GM19035 (cell line): Measurements from ENCODE around the gene FHOD3.
"Not testable (repeated sequence)": the region's sequence is repeated elsewhere in the genome, so short reads cannot be mapped to it uniquely, and the experiment has no call there.

Source experiments
- ATAC-seq: cut with Tn5 transposase; IDR thresholded peaks from one replicate; pipeline ENCODE4 v1.9.1; 2021; ENCODE audit not compliant: unreplicated experiment

FHOD3 gene

GRCh38 chr18:36809590-36810381, 512.3 kb downstream of the FHOD3 start:
- peak; percentile 96 for ATAC-seq

- ATAC-seq: no peak
Observed at GRCh38 chr18:36811430-36811829, 513.9 kb downstream of the FHOD3 start.

GRCh38 chr18:36811955-36812354, 514.4 kb downstream of the FHOD3 start:
- no peak for ATAC-seq

GRCh38 chr18:36812678-36813077, 515.2 kb downstream of the FHOD3 start:
- no peak for ATAC-seq

GRCh38 chr18:36813101-36813775, 515.7 kb downstream of the FHOD3 start:
- ATAC-seq: no peak

- no peak for ATAC-seq
Observed at GRCh38 chr18:36813824-36814223, 516.3 kb downstream of the FHOD3 start.

GRCh38 chr18:36814994-36815393, 517.5 kb downstream of the FHOD3 start:
- ATAC-seq: no peak

- not testable (repeated sequence) for ATAC-seq
Observed at GRCh38 chr18:36816096-36816495, 518.6 kb downstream of the FHOD3 start.

- no peak for ATAC-seq
Observed at GRCh38 chr18:36817039-36817438, 519.5 kb downstream of the FHOD3 start.

- ATAC-seq: no peak
Observed at GRCh38 chr18:36818652-36819051, 521.1 kb downstream of the FHOD3 start.

- ATAC-seq: no peak
Observed at GRCh38 chr18:36819621-36820020, 522.1 kb downstream of the FHOD3 start.

- ATAC-seq: no peak
Observed at GRCh38 chr18:36821681-36822080, 524.2 kb downstream of the FHOD3 start.

- ATAC-seq: no peak
Observed at GRCh38 chr18:36825526-36825925, 528.0 kb downstream of the FHOD3 start.

- ATAC-seq: no peak
Observed at GRCh38 chr18:36826556-36826955, 529.0 kb downstream of the FHOD3 start.

- ATAC-seq: peak; percentile 0
Observed at GRCh38 chr18:36828157-36828629, 530.7 kb downstream of the FHOD3 start.

- ATAC-seq: peak; percentile 93
Observed at GRCh38 chr18:36828630-36829361, 531.3 kb downstream of the FHOD3 start, which contains the start of the genes KIAA1328 and TPGS2. KIAA1328 (plus strand) TSS chr18:36829127; CDS start chr18:36829139, 12 bp downstream. TPGS2 (minus strand) TSS chr18:36829002; CDS start chr18:36828767, 235 bp downstream.
